Activated CD8-positive, alpha-beta memory T cell treated with anti-CD3 and anti-CD28 coated beads, Interleukin-2, amount 50 U/mL, for 4 hours (primary cell): ENCODE measurements around the gene NOG.

Experiments used
- DNase-seq: peaks from one replicate; pipeline ENCODE4 v3.0.0-alpha.2; 2020

The NOG gene

GRCh38 chr17:56593646-56594319 lies at the start of gene NOG:
Gene NOG, plus strand, starts transcription at chr17:56593699. Its CDS starts 525 bp downstream, at chr17:56594224.
- peak; percentile 45 for DNase-seq

- no peak for DNase-seq
Observed at GRCh38 chr17:56545106-56545505, 48.4 kb upstream of the NOG start.

- DNase-seq = no peak
Observed at GRCh38 chr17:56545930-56546329, 47.6 kb upstream of the NOG start.

DNA sequence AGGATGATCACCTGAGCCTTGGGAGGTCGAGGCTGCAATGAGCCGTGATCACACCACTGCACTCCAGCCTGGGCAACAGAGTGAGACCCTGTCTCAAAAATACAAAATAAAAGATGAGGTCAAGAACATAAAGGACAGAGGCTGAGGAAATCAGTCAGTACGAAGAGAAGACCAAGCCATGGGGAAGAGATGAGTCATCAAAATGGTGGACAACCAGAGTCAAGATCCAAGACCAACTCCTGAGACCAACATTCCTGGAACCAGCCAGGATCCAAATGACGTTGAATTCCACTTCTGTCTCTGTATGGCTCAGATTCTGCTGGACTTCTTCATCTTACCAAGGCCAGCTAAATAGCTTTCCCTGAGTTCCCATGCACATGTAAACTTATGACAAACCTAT lies 44.8 kb upstream of the NOG start:
- DNase-seq = no peak

DNA sequence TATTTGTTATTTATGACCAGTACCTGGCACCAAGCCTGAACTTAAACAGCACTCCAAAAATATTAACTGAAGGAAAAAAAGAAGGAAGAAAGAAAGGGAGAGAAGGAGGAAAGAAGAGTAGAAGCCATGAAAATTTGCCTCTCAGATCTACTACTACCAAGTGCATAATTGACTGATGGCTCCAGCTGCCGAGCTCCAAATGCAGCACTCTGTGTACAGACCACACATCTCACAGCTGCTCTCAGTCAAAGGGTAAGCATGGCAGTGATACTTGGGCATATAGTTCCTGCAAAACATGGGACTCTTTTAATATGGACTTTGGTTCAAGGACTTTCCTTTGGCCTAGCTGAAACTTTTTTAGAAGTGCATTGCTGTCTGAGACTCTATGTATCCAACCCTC lies 44.0 kb upstream of the NOG start:
- no peak for DNase-seq

DNA sequence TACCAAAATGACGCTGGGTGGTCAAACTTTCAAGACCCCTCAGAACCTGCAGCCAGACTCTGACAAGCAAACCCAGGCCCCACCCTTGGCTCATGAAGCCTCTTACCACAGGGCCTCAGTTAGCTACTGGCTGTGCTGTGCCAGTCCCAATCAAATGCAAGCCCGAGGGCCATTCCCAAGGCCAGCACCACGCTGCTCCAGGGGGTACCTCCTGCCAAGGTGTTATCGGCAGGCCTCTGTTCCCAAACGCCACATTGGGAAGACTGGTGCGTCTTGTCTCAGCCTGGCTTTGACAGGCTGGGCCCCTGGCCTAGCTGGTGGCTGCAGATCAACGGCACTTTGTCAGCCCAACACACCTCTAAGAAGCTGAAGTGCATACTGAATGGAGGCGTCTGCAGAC lies 35.8 kb upstream of the NOG start:
- no peak for DNase-seq

DNA sequence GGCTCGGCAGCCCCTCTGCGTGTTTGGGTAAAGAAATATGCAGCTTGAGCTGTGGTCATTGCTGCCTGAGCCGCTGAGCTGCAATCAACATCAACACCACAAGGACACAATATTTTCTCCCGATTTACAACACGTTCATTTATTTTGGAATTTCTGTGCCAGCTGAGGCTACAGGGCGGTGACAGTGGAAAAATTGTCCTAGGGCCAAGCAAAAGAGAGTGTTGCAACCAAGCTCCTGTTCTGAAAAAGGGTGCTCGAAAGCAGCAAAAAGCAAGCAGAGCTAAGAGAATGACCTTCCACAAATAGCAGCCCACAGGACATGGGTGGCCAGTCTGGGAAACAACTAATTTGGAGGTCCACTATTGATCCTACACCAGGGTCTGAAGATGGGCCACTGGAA lies 35.4 kb upstream of the NOG start:
- DNase-seq = no peak

DNA sequence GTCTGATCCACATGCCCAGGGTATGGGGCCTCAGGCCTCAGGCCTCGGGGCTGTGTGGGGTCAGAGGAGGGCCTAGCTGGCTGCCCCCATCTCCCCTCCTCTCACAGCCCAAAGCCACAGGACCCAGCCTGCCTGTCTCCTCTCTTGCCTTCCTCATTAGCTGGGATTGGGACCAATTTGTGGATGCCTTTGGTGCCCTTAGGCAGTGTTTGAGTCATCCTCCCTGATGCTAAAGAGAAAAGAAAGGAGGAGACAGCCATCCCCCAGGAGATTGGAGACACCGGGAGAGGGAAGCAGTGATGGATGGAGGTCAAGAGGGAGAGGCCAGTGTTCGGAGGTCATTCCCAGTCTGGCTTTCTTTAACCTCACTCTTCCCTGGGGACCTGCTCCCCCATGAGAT lies 23.3 kb upstream of the NOG start:
- DNase-seq = no peak

- DNase-seq = no peak
Observed at GRCh38 chr17:56571456-56571855, 22.0 kb upstream of the NOG start.

- no peak for DNase-seq
Observed at GRCh38 chr17:56577190-56577842, 16.2 kb upstream of the NOG start.

- DNase-seq = no peak
Observed at GRCh38 chr17:56577843-56578204, 15.7 kb upstream of the NOG start.

- DNase-seq = no peak
Observed at GRCh38 chr17:56581635-56582627, 11.6 kb upstream of the NOG start.

- no peak for DNase-seq
Observed at GRCh38 chr17:56583772-56584171, 9.7 kb upstream of the NOG start.

DNA sequence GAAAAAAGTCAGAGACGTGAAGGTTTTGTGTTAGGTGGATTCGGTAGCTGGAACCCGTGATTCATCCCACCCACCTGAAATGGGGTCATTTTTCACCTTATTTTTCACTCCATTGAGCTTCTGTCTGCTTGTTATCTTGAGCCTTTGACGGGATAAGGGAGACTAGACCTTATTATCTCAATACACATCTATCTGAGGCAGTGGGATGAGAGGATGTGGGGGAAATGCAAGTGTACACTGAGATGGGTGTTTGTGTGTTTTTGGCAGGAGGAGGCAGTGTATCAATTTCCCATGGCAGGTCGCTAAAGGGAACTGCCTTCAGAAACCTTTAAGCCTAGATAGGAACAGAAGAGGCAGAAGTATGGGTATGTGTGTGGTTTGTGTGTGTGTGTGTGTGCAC lies 6.2 kb upstream of the NOG start:
- no peak for DNase-seq

- DNase-seq = peak; percentile 75
Observed at GRCh38 chr17:56592487-56593085, 913 bp upstream of the NOG start.

- DNase-seq = peak; percentile 44
Observed at GRCh38 chr17:56593086-56593645, 333 bp upstream of the NOG start.

DNA sequence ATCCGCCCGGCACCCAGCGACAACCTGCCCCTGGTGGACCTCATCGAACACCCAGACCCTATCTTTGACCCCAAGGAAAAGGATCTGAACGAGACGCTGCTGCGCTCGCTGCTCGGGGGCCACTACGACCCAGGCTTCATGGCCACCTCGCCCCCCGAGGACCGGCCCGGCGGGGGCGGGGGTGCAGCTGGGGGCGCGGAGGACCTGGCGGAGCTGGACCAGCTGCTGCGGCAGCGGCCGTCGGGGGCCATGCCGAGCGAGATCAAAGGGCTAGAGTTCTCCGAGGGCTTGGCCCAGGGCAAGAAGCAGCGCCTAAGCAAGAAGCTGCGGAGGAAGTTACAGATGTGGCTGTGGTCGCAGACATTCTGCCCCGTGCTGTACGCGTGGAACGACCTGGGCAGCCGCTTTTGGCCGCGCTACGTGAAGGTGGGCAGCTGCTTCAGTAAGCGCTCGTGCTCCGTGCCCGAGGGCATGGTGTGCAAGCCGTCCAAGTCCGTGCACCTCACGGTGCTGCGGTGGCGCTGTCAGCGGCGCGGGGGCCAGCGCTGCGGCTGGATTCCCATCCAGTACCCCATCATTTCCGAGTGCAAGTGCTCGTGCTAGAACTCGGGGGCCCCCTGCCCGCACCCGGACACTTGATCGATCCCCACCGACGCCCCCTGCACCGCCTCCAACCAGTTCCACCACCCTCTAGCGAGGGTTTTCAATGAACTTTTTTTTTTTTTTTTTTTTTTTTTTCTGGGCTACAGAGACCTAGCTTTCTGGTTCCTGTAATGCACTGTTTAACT lies 1.0 kb downstream of the NOG start:
- peak; percentile 27 for DNase-seq

GRCh38 chr17:56595108-56595418 lies 1.6 kb downstream of the NOG start:
- DNase-seq = no peak

GRCh38 chr17:56595831-56596690 lies 2.6 kb downstream of the NOG start:
- DNase-seq = peak; percentile 25

- no peak for DNase-seq
Observed at GRCh38 chr17:56596691-56597494, 3.4 kb downstream of the NOG start.
